ENCODE measurements around the gene CLEC6A. TPM values are rescaled to one million over a fixed set of nuclear protein-coding genes. Genes with fewer than 3 reads are reported as not detected.

Gene CLEC6A
- total and polyA plus RNA-seq, 2 of the 8 experiments (the other 6 are each of a cell fraction or from before 2014, with no cell fraction given), result not detected

DNA sequence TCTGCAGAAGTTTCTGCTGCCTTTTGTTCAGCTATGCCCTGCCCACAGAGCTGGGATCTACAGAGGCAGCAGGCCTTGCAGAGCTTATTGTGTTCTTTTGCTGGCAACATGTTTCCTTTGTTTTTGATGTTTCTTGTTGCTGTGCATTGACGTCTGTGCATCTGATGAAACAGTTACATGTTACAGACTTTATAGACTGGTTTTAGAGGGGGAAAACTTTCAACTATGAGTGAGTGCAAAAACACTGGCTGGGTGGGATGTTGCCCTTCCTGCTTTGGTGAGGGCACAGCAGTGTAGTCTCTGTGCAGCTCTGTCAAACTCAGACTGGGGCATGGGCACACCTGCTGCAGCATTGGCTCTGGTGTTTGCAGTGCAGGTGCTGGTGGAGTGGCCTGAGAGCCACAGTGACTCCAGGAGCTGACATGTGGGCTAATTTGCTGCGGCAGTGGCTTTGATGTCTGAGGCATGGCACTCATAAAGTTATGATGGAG is 26.9 kb downstream of the CLEC6A start (continued):
- TF ChIP-seq, protein P1, sequence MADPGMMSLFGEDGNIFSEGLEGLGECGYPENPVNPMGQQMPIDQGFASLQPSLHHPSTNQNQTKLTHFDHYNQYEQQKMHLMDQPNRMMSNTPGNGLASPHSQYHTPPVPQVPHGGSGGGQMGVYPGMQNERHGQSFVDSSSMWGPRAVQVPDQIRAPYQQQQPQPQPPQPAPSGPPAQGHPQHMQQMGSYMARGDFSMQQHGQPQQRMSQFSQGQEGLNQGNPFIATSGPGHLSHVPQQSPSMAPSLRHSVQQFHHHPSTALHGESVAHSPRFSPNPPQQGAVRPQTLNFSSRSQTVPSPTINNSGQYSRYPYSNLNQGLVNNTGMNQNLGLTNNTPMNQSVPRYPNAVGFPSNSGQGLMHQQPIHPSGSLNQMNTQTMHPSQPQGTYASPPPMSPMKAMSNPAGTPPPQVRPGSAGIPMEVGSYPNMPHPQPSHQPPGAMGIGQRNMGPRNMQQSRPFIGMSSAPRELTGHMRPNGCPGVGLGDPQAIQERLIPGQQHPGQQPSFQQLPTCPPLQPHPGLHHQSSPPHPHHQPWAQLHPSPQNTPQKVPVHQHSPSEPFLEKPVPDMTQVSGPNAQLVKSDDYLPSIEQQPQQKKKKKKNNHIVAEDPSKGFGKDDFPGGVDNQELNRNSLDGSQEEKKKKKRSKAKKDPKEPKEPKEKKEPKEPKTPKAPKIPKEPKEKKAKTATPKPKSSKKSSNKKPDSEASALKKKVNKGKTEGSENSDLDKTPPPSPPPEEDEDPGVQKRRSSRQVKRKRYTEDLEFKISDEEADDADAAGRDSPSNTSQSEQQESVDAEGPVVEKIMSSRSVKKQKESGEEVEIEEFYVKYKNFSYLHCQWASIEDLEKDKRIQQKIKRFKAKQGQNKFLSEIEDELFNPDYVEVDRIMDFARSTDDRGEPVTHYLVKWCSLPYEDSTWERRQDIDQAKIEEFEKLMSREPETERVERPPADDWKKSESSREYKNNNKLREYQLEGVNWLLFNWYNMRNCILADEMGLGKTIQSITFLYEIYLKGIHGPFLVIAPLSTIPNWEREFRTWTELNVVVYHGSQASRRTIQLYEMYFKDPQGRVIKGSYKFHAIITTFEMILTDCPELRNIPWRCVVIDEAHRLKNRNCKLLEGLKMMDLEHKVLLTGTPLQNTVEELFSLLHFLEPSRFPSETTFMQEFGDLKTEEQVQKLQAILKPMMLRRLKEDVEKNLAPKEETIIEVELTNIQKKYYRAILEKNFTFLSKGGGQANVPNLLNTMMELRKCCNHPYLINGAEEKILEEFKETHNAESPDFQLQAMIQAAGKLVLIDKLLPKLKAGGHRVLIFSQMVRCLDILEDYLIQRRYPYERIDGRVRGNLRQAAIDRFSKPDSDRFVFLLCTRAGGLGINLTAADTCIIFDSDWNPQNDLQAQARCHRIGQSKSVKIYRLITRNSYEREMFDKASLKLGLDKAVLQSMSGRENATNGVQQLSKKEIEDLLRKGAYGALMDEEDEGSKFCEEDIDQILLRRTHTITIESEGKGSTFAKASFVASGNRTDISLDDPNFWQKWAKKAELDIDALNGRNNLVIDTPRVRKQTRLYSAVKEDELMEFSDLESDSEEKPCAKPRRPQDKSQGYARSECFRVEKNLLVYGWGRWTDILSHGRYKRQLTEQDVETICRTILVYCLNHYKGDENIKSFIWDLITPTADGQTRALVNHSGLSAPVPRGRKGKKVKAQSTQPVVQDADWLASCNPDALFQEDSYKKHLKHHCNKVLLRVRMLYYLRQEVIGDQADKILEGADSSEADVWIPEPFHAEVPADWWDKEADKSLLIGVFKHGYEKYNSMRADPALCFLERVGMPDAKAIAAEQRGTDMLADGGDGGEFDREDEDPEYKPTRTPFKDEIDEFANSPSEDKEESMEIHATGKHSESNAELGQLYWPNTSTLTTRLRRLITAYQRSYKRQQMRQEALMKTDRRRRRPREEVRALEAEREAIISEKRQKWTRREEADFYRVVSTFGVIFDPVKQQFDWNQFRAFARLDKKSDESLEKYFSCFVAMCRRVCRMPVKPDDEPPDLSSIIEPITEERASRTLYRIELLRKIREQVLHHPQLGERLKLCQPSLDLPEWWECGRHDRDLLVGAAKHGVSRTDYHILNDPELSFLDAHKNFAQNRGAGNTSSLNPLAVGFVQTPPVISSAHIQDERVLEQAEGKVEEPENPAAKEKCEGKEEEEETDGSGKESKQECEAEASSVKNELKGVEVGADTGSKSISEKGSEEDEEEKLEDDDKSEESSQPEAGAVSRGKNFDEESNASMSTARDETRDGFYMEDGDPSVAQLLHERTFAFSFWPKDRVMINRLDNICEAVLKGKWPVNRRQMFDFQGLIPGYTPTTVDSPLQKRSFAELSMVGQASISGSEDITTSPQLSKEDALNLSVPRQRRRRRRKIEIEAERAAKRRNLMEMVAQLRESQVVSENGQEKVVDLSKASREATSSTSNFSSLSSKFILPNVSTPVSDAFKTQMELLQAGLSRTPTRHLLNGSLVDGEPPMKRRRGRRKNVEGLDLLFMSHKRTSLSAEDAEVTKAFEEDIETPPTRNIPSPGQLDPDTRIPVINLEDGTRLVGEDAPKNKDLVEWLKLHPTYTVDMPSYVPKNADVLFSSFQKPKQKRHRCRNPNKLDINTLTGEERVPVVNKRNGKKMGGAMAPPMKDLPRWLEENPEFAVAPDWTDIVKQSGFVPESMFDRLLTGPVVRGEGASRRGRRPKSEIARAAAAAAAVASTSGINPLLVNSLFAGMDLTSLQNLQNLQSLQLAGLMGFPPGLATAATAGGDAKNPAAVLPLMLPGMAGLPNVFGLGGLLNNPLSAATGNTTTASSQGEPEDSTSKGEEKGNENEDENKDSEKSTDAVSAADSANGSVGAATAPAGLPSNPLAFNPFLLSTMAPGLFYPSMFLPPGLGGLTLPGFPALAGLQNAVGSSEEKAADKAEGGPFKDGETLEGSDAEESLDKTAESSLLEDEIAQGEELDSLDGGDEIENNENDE (IDR thresholded peaks at IDR 0.05; ENCODE audit: insufficient replicate concordance, low read length), result no peak
- TF ChIP-seq, protein P2, sequence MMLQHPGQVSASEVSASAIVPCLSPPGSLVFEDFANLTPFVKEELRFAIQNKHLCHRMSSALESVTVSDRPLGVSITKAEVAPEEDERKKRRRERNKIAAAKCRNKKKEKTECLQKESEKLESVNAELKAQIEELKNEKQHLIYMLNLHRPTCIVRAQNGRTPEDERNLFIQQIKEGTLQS (IDR thresholded peaks at IDR 0.05; ENCODE audit: insufficient read depth, low read depth, low read length), result no peak
- TF ChIP-seq TEAD4 (IDR thresholded peaks at IDR 0.05; ENCODE audit: low read depth, low read length), result no peak
- no peak for TF ChIP-seq EP300 (IDR thresholded peaks at IDR 0.05; ENCODE audit: borderline replicate concordance in 1 of 2, low read depth in 2 of 2, low read length in 2 of 2)
- TF ChIP-seq SIN3A (conservative IDR thresholded peaks at IDR 0.05 in 1 of 2, IDR thresholded peaks at IDR 0.05 in 1 of 2; ENCODE audit: low read depth in 1 of 2, low read length in 2 of 2), result no peak
- no peak for TF ChIP-seq TBP (IDR thresholded peaks at IDR 0.05; ENCODE audit: low read depth, low read length)
- TF ChIP-seq RBBP5 (IDR thresholded peaks at IDR 0.05; ENCODE audit: borderline replicate concordance, low read depth, low read length), result no peak
- TF ChIP-seq ZNF274 (IDR thresholded peaks at IDR 0.05; ENCODE audit: borderline replicate concordance, extremely low read depth, low read length), result no peak
- no peak for TF ChIP-seq NANOG (IDR thresholded peaks at IDR 0.05; ENCODE audit: insufficient read depth, low read depth, low read length, poor library complexity, severe bottlenecking)
- TF ChIP-seq SRF (IDR thresholded peaks at IDR 0.05; ENCODE audit: low read depth, low read length), result no peak

Measured in H1 (cell line).